HPDE6-E6E7 (cell line): Measurements from ENCODE around the gene KPNB1.
"Not testable (repeated sequence)": the region's sequence is repeated elsewhere in the genome, so short reads cannot be mapped to it uniquely, and the experiment has no call there.

ENCODE experiments used
- DNase-seq: peaks from one replicate; pipeline ENCODE4 v3.0.0; 2011; ENCODE audit warnings: missing footprints; ENCODE audit errors: extremely low spot score

KPNB1 gene

DNA sequence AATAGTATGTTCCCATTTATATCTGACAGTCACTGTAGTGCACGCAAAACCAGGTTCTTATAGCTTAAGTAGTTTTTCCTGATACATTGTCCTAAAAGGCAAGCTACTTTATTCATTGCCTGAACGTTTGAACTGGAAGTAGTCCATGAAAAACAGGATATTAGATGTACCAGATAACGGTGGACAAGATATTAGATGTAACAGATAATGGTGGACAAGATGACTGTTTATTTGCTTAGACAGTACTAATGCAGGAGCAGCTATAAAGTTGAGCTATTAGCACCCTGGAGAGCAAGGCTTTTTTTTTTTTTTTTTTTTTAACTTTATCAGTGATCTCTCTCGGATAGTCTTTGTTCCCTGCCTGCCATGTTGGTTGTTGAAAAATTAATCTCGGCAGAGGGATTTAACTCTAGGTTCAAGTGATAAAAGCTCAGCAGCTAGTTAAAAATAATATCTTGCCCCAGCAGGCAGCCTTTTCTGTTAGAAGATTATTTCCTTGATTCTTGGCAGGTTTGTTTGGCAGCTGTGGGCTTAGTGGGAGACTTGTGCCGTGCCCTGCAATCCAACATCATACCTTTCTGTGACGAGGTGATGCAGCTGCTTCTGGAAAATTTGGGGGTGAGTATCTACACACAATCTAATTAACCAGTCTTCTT, 26.9 kb downstream of the KPNB1 start:
- no peak for DNase-seq

- no peak for DNase-seq
Observed at GRCh38 chr17:47678196-47678595, 28.5 kb downstream of the KPNB1 start.

GRCh38 chr17:47682138-47682537, 32.4 kb downstream of the KPNB1 start:
- no peak for DNase-seq

DNA sequence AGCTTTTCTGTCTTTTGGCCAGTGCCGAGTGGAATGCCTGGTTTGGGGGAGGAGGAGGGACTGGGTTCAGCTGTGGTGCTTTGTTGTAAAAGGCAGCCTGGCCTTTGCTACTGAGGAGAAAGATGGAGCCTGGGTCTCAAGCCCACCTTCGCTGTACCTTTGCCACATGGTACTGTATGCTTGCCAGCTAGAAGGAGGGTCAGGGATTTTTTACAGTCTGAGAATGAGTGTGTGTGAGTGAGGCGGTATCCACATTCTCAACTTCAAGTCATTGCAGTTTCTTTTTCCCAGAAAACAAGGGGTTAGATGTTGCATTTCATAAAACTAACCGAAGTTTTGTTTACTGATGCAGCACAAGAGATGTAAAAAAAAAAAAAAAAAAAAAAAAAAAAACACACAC, 33.0 kb downstream of the KPNB1 start:
- not testable (repeated sequence) for DNase-seq

GRCh38 chr17:47684025-47684424, 34.3 kb downstream of the KPNB1 start:
- no peak for DNase-seq

GRCh38 chr17:47684535-47685193, 34.9 kb downstream of the KPNB1 start:
- DNase-seq: no peak

DNA sequence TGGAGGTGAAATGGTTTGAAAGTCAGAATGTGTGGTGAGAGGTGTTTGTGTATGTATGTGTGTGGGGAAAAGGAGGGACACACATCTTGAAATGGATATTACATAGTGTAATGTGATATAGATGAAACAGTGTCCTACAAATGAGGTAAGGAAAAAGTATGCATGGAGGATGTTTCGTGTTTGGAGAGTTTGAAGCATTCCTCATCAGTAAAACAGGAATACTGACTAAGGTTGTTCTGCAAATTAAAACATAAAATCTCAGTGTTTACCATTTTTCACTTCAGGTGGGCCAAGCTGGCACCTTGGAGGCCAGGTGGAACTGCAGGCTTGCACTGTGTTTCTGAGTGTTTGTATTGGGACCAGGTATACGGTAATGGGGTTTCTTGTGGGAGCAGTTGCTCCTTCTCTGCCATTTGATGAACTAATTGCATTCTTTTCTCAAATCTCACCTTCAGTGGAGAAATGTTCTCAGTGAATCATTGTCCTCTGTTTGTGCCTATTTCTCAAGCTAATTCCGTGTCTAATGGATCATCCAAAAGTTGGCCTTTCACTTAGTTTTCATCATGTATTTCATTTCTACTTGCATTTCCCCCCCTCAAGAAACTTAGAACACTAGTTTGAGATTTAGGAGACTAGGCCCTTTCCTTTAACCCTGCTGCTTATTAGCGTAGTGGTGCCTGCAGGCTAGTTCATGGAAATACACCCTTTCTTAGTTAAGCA, 36.0 kb downstream of the KPNB1 start:
- DNase-seq: no peak

- no peak for DNase-seq
Observed at GRCh38 chr17:47686276-47686635, 36.5 kb downstream of the KPNB1 start.

GRCh38 chr17:47686664-47687327, 37.1 kb downstream of the KPNB1 start:
- DNase-seq: no peak

DNA sequence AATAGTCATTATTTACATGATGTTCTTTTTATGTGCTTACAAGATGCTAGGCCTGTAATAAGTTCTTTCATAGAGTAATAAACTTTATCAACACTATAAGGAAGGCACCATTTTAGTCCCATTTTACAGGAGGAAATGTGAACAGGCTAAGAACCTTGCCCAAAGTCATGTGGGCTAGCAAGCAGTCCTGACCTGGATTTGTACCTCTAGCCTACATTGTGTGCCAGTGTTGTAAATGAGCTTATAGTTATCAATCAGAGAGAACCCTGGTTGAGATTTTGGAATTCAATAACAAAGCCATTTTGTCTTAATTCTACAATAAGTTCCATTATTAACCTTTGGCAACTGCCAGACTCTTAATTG, 37.6 kb downstream of the KPNB1 start:
- no peak for DNase-seq

GRCh38 chr17:47687748-47688147, 38.0 kb downstream of the KPNB1 start:
- no peak for DNase-seq

GRCh38 chr17:47690121-47690520, 40.4 kb downstream of the KPNB1 start:
- DNase-seq: no peak

GRCh38 chr17:47692137-47692894, 42.6 kb downstream of the KPNB1 start:
- no peak for DNase-seq

DNA sequence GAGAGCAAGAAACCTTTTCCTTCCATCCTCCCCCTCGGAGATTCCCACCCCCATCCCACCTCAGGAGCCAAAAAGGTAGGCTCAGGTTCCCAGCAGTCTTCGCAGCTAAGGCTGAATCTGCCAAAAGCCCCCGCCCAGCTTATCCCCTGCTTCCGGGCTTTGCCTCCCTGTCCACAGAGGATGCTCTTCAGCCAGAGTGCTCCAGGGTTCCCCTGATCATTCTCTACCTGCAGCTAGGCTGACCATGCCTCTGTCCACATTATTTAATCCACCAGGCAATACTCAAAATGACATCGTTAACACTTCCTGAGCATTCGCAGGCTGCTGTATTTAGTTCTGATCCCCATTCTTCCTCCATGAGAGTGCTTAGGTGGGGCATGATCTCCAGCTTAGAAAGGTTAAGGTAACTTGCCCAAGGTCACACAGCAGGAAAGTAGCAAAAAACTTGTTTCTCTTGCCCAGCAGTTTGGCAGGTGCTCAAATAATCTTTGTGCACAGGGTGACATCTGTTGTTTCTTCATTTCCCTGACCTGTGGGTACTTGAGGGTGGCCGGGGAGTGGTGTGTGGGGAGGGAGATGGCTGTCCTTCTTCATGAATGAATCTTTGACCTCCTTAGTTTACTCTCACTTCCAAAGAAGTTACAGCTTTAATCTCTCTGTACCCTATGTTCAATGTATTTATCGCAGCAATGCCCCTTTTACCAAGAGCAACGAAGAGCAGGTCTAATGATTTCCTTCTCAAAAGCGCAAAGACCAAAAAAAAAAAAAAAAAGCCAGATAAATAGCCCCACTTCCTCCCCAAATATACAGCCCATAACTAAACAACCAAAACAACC, 43.4 kb downstream of the KPNB1 start:
- DNase-seq: no peak

GRCh38 chr17:47693731-47694580, 44.2 kb downstream of the KPNB1 start, which contains the start of gene TBKBP1:
TBKBP1 (plus strand) TSS chr17:47694161; CDS start chr17:47696113, 1,952 bp downstream.
- no peak for DNase-seq

DNA sequence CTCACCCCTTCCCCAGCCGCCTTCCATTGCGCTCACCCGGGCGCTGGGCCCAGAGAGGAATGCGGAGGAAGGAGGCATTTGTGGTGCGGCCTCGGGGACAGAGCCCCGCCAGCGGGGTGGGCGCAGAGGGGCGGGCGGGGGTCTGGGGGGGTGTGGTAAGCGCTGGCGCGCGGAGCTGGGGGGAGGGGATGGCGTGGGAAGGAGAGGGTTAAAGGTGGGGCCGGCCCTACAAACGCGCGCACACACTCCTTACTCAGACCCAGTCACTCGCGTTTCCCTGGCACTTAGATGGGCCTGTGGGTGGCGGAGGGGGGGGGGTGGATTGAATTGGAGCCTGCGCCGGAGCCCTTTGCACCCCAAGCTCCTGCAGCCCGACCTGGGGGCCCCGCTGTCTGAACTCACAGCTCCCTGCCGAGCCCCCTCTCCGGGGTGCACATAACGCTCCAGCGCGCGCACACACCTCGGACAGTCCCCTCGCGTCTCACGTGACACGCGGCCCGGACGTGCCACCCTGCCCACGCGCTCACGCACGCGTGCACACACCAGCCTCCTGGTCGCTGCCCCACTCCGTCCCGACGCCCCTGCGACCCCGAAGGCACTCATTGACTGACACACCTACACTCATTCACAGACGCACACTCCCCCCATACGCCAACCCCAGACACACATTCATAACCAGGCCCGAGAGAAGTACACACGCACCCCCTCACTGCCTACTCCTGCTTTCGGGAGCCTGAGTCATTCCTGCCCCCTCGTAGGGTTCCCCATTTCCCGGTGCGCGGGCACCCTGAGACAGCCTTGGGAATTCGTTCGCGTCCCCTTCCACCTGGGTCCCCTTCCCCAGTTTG, 45.1 kb downstream of the KPNB1 start:
- no peak for DNase-seq

GRCh38 chr17:47695429-47696376, 46.0 kb downstream of the KPNB1 start:
- DNase-seq: no peak
